NCI-H1694 (cell line): Measurements from ENCODE around the gene ZNF521.
"Not testable (repeated sequence)": the region's sequence is repeated elsewhere in the genome, so short reads cannot be mapped to it uniquely, and the experiment has no call there.

ENCODE experiments used
- DNase-seq: peaks from one replicate; lab custom pipeline; 2025; lab: John Stamatoyannopoulos, UW

The ZNF521 gene

GRCh38 chr18:25075331-25075730 is 276.6 kb downstream of the ZNF521 start:
- no peak for DNase-seq

DNA sequence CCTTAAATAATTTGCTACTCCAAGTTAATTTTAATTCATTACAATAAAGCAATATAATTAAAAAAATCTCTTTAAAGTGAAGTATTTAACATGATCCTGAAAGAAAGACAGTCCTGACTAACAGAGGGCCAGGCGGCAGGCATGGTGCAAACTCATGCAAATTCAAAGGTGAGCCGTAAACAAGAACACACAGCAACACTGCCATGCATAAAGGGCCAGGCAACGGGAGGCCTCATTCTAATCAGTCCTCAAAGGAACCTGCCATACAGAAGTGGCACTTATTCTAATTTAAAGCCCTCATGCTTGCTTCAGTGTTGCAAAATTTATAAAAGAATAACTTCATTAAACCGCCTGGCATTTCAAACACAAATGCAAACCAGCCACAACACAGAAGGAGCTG is 277.0 kb downstream of the ZNF521 start:
- no peak for DNase-seq

DNA sequence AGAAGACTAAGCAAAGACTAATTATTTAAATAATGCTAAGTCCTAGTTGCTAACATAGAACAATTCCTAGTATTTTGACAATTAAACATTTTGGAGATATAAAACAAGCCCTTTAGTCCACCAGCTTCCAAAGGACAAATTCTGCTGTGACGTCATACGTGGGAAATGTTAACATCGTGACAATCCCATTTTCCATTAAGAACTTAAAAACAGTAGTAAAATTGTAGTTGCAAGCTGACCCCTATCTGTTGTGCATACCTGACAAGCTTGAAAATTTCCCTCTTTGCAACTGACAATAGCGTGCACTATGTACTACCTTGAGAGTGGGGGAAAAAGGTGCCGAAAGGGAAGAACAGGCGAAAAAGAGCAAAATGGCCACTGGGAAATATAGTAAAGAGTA is 279.8 kb downstream of the ZNF521 start:
- no peak for DNase-seq

- DNase-seq, result no peak
Measured at GRCh38 chr18:25067275-25068025, 284.5 kb downstream of the ZNF521 start.

DNA sequence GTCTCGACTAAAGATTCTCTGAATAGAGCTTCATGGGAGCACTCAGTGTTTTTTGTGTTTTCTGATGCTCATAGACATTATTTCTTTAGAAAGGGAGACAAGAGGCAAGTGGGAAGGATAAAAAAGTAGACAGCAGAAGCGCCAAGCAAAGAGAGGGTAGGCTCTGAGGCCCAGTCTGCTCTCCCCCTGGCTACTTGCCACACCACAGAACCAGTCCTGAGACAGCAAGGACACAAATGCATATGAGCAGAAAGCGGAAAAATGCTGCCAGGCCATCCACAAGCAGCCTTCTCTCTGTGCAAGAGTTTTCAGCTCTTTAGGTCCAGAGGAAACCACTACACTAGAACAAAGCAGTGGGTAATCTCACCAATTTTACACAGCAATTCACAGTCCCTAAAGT is 285.4 kb downstream of the ZNF521 start:
- no peak for DNase-seq

DNA sequence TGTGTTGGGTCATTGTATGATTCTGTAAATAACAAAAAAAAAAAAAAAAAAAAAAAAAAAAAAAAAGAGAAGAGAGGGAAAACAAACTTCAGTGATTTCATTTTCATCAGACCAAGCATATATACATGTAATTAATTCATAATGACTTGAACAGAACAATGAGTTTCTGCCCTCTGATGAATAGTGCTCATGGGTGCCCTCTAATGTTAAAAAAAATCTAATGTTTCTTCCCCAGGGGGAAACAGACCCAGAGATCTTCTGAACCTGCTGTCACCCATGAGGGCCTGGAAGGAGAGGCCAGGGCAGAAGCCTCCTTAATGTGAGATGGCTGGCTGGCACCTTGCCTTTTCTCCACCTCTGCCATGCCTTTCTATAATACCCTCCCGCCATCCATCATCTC is 289.2 kb downstream of the ZNF521 start:
- DNase-seq, result no peak

- DNase-seq, result no peak
Measured at GRCh38 chr18:25061395-25061794, 290.6 kb downstream of the ZNF521 start.

DNA sequence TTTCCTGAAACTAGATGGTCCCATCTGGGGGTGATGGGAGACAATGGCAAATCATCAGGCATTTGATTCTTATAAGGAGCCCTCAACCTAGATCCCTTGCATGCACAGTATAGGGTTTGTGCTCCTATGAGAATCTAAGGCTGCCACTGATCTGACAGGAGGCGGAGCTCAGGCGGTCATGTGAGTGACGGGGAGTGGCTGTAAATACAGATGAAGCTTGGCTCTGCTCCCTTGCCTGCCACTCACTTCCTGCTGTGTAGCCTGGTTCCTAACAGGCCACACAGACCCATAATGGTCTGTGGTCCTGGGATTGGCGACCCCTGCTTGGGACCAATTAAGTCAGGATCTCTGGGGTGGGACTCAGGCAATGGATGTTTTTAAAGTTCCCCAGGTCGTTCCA is 293.4 kb downstream of the ZNF521 start:
- no peak for DNase-seq

DNA sequence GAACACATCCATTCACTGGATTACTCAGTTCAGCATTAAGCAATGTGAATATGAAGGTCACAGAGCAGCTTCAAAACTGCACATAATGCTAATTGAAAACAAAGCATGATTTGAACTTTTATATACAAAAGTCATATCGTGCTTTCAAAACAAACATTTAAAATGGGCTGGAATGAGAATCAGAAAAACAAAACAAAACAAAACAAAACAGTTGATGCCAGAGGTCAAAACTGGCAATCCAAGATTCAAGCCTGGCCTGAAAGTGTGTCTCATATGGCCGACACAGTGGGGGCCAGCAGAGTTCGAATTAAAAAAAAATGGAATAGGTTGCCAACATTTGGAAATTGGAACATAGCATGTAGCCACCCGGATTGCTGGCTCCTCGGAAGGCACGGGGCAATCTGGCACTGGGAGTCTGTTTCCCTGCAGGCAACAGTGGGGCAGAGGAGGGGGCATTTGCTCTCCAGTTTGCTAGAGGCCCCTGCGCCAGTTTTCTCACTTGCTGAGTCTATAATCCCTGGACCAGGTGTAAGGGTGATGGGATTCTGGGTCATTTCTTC is 294.4 kb downstream of the ZNF521 start:
- DNase-seq, result no peak

DNA sequence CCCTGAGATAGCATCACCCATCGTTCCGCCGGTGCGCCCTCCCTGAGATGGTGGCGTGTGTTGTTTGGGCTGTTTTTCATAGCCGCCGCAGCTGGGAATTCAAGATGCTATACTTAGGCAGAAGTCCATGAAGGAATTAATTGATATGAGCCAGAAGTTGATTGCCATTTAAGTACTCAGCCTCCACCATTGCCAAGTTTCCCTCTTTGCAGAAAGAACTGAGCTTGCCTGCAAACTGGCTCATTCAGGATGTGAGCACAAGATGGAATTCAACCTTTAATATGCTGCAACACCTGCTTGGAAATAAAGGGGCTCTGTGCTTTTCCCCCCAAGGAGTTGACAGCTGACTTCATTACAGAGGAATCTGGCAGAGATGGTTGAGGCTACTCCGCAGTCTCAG is 295.5 kb downstream of the ZNF521 start:
- DNase-seq, result no peak

DNA sequence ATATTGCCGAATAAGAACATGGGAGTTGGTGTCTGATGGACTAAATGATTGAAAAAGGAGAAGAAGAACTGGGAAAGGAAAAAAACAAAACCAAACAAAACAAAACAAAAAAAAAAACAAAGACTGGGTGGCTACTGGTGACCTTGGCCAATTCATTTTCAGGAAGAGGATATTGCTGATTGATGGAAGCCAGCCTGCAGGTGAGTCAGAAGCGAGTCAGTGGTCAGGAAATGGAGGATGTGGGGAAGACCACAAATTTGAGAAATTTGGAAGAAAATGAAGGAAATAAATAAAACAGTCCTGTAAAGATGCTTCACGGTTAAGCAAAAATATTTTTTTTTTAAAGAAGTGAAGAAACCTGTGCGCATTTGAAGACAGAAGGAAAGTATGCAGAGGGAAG is 296.9 kb downstream of the ZNF521 start:
- DNase-seq, result no peak

- no peak for DNase-seq
Measured at GRCh38 chr18:25053466-25053865, 298.5 kb downstream of the ZNF521 start.

DNA sequence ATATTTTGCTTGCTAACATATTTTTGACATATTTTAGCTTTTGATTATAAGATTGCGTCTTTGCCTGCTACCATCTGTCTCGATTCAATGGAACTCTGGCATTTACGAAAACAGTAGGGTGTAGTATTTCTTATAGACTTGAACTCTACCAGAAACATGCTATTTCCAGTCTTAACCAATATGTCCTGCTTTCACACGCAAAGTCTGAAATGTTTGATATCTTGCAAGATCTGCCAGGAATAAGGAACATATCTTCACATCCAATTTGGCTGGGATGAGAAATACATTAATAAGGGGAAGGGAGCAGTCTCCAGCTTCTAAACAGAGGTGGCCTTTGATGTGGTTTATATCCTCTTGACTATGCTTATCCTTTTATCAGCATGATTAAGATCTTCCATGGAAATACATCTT is 299.4 kb downstream of the ZNF521 start:
- DNase-seq, result no peak

GRCh38 chr18:25050605-25051004 is 301.4 kb downstream of the ZNF521 start:
- no peak for DNase-seq

DNA sequence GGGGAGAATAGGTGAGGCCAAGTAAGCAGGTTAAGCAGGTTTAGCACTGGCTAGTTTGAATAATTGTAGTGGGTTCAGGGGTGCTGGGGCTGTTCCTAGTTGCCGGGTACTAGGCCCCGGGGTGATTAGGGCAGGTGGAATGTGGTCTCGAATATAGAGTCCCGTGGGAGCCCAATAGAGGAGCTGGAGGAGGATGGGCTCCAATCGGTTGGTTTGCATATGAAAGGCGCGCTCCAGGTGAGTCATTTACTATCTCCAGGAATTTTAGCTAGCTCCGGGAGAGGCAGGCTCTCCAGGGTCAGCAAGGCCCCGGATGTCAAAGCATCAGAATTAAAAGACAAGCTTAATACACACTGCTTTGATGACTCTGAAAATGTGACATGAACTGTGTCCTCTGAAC is 304.0 kb downstream of the ZNF521 start:
- no peak for DNase-seq

- DNase-seq, result no peak
Measured at GRCh38 chr18:25047421-25047820, 304.5 kb downstream of the ZNF521 start.

GRCh38 chr18:25044694-25045093 is 307.3 kb downstream of the ZNF521 start:
- DNase-seq, result no peak

DNA sequence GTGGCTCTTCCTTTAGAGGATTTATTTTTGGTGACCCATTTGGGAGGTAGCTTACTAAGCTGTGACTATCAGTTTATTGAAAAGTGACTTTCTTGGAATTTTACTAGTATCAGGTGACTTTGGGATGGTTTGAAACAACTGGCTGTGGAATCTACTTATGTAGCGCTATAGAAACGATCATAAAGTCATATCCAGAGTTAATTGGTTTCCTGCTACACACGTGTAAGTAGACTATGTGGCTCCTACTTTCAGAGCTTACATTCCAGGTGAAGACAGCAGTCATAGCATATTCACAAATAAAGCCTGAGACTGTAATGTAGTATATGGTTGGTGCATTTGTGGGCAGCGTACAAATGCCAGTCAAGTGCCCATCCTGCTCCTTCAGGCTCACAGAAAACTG is 308.9 kb downstream of the ZNF521 start:
- DNase-seq, result no peak

DNA sequence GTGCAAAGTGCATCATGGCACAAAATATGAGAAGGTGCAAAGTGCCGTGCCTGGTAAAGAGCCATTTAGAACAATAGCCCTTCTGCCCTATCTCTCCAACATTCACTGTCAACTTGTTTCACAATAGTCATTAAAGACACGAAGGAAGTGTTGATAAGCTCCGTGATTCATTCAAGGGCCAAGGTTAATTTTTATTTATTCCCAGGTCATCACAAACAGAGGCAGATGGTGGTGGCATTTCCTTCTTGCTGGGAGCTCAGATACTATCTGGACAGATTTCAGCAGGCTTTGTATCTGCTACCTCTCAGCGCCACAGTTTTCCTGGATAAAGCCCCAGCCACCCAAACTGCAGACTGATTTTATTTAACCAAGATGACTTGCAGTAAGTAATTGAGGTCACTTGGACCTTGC is 309.3 kb downstream of the ZNF521 start:
- no peak for DNase-seq

GRCh38 chr18:25039781-25040180 is 312.2 kb downstream of the ZNF521 start:
- DNase-seq, result no peak

- no peak for DNase-seq
Measured at GRCh38 chr18:25038261-25038660, 313.7 kb downstream of the ZNF521 start.

- DNase-seq, result no peak
Measured at GRCh38 chr18:25033747-25034471, 318.1 kb downstream of the ZNF521 start.

DNA sequence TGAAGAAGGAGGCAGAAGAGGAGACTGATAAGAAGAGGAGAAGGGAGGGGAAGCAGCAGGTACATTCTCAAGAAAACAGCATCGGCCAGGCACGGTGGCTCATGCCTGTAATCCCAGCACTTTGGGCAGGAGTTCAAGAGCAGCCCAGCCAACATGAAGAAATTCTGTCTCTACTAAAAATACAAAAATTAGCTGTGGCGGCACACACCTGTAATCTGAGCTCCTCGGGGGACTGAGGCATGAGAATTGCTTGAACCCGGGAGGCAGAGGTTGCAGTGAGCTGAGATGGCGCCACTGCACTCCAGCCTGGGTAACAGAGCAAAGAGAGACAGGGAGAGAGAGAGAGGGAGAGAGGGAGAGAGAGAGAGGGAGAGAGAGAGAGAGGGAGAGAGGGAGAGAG is 318.8 kb downstream of the ZNF521 start:
- not testable (repeated sequence) for DNase-seq
